ENCODE results near the gene NAV2. TPM values are rescaled to one million over a fixed set of nuclear protein-coding genes. Genes with fewer than 3 reads are reported as not detected.

NAV2 gene
- polyA plus RNA-seq, 1 donor from 2014 or later = 3.0 TPM

- no peaks in the 10 kb centered on the region for H3F3A ChIP-seq (ENCODE audit: insufficient read depth, low read length, poor library complexity, severe bottlenecking)
- H2AFZ ChIP-seq (ENCODE audit: low read depth, low read length) = no peak overlapping the region
- TF ChIP-seq POLR2AphosphoS5 (IDR thresholded peaks at IDR 0.05) = no peak
- no peak for TF ChIP-seq EP300 (conservative IDR thresholded peaks at IDR 0.05; ENCODE audit: poor library complexity, severe bottlenecking)
- TF ChIP-seq RAD21 (conservative IDR thresholded peaks at IDR 0.05) = no peak
- TF ChIP-seq CTCF (IDR thresholded peaks at IDR 0.05; ENCODE audit: poor library complexity, severe bottlenecking) = no peak
- TF ChIP-seq EZH2 (IDR thresholded peaks at IDR 0.05; ENCODE audit: borderline replicate concordance, insufficient read depth, low read length, poor library complexity, severe bottlenecking) = no peak
- TF ChIP-seq MXI1 (conservative IDR thresholded peaks at IDR 0.05; ENCODE audit: poor library complexity, severe bottlenecking) = no peak
- TF ChIP-seq SMC3 (conservative IDR thresholded peaks at IDR 0.05; ENCODE audit: poor library complexity) = no peak
- no peak for TF ChIP-seq REST (IDR thresholded peaks at IDR 0.05; ENCODE audit: borderline replicate concordance)
- TF ChIP-seq TAF1 (IDR thresholded peaks at IDR 0.05; ENCODE audit: low read depth) = no peak
- H3K9me2 ChIP-seq (ENCODE audit: insufficient read depth, low read length) = no peaks in the 10 kb centered on the region
- H3K27me3 ChIP-seq (ENCODE audit: insufficient read depth, low read depth, low read length) = peaks cover 99% of the 10 kb centered on the region
- H3K79me2 ChIP-seq (replicated peaks; ENCODE audit: insufficient read depth, low read length) = no peaks in the 10 kb centered on the region
- H3K9ac ChIP-seq (ENCODE audit: low read length) = no peak overlapping the region
- H4K20me1 ChIP-seq (ENCODE audit: insufficient read depth) = no peaks in the 10 kb centered on the region
- H3K27ac ChIP-seq (ENCODE audit: low read length) = no peak overlapping the region
- H3K4me3 ChIP-seq (ENCODE audit: low read length) = no peak overlapping the region
- H3K36me3 ChIP-seq (ENCODE audit: insufficient read depth, low read length) = no peaks in the 10 kb centered on the region
- no peak overlapping the region for H3K4me2 ChIP-seq (ENCODE audit: low read length)
- peaks cover 5% of the 10 kb centered on the region for H3K9me3 ChIP-seq (ENCODE audit: low read length)
Observed at GRCh38 chr11:20157728-20158127, 445.1 kb downstream of the NAV2 start.

- no peak overlapping the region for H3K27ac ChIP-seq (ENCODE audit: low read length)
- peaks cover 2% of the 10 kb centered on the region for H3K9me3 ChIP-seq (ENCODE audit: low read length)
- no peak overlapping the region for H3K4me3 ChIP-seq (ENCODE audit: low read length)
- no peak overlapping the region for H3K9ac ChIP-seq (ENCODE audit: low read length)
- no peaks in the 10 kb centered on the region for H3K9me2 ChIP-seq (ENCODE audit: insufficient read depth, low read length)
- H3K36me3 ChIP-seq (ENCODE audit: insufficient read depth, low read length) = no peaks in the 10 kb centered on the region
- H3K27me3 ChIP-seq (ENCODE audit: insufficient read depth, low read depth, low read length) = peaks cover 100% of the 10 kb centered on the region
- TF ChIP-seq REST (IDR thresholded peaks at IDR 0.05; ENCODE audit: borderline replicate concordance) (peak; percentile 84), EP300 (conservative IDR thresholded peaks at IDR 0.05; ENCODE audit: poor library complexity, severe bottlenecking) (no peak), EZH2 (IDR thresholded peaks at IDR 0.05; ENCODE audit: borderline replicate concordance, insufficient read depth, low read length, poor library complexity, severe bottlenecking) (peak; percentile 66), TAF1 (IDR thresholded peaks at IDR 0.05; ENCODE audit: low read depth) (no peak)
- H3K79me2 ChIP-seq (replicated peaks; ENCODE audit: insufficient read depth, low read length) = no peaks in the 10 kb centered on the region
- H3F3A ChIP-seq (ENCODE audit: insufficient read depth, low read length, poor library complexity, severe bottlenecking) = no peaks in the 10 kb centered on the region
- H2AFZ ChIP-seq (ENCODE audit: low read depth, low read length) = no peak overlapping the region
- no peak overlapping the region for H3K4me2 ChIP-seq (ENCODE audit: low read length)
- no peaks in the 10 kb centered on the region for H4K20me1 ChIP-seq (ENCODE audit: insufficient read depth)
Observed at GRCh38 chr11:20158597-20159257, 446.1 kb downstream of the NAV2 start.

All from neural cell (in vitro differentiated cells).